GM18951 (cell line): ENCODE data around the gene GTF3C1.

Experiments used
- POLR2A ChIP-seq: IDR thresholded peaks from 4 replicates; pipeline ENCODE4 v1.6.1; 2011; ENCODE audit warnings: mild to moderate bottlenecking; ENCODE audit not compliant: insufficient read length, insufficient read depth; ENCODE audit errors: extremely low read depth
- in situ Hi-C: fragments of 300-500 bp; cut with MboI; formaldehyde crosslinking; loops from one replicate; pipeline ENCODE4 v1.12.0; 2022; ENCODE audit warnings: low sequenced_read_pairs, mixed read lengths, inconsistent platforms; ENCODE audit not compliant: unreplicated experiment

GTF3C1 gene

DNA sequence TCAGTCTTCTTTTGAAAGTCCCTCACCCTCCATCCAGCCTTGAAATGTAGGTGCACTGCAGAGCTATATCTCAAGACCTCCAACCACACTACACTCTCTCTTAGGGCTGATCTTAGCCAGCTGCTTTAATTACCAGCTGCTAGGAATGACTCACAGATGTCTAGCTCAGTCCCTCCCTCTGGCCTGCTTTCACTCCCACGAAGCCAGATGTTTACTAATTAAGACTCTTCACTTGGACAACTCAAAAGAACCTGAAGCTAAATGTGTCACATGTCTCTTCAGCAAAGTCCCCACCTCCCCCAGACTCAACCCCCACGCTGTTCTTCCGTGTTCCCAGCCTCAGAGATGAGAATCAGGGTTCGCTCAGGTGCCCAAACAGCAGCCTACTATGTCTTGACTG is 2.6 kb downstream of the GTF3C1 start:
- in situ Hi-C loops: no loop called here
- no peak for TF ChIP-seq POLR2A

DNA sequence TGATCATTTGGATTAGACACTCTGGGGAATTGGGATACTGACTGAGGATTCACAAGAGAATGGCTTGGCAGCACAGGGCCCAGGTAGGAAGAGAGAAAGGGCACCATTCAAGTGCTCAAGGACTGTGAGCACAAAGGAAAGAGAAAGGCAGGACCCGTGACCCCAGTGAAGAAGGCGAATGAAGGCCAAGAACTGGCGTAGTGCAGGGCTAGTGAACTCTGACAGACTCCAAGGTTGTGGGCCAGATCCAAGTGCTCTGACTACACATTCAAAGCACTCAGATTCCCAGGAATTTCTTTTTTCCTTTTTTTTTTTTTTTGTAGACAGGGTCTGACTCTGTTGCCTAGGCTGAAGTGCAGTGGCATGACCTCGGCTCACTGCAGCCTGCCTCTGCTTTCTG is 5.0 kb downstream of the GTF3C1 start:
- TF ChIP-seq POLR2A: no peak
- in situ Hi-C loops: no loop called here

DNA sequence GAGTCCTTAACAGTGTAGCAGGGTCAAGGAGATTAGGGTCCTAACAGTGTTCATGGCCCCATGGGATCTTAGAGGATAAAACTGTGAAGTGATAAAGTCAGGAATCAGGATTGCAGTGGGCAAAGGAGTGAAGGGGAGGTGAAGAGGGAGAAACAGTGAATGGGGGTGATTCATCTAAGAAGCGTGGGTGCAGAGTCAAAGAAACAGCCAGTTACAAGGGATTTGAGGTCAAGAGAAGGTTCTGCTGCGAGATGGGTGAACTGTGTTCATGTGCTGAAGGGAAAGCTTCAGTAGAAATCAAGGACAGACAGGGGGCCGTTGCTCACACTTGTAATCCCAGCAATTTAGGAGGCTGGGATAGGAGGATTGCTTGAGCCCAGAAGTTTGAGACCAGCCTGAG is 5.9 kb downstream of the GTF3C1 start:
- TF ChIP-seq POLR2A: no peak
- in situ Hi-C loops: no loop called here

DNA sequence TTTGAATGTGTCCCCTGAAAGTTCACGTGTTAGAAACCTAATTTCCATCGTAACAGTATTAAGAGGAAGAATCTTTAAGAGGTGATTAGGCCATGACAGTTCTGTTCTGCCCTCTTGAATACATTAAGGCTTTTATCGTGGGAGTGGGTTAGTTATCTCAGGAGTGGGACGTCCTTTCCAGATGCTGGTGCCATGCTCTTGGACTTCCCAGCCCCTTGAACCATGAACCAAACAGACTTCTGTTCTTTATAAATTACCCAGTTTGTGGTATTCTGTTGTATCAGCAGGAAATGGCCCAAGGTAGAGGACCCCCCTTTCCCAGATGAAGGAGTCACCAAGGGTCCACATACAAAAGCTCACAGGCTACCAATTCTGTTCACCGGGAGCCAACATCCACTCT is 10.1 kb downstream of the GTF3C1 start:
- no peak for TF ChIP-seq POLR2A
- in situ Hi-C loops: no loop called here

DNA sequence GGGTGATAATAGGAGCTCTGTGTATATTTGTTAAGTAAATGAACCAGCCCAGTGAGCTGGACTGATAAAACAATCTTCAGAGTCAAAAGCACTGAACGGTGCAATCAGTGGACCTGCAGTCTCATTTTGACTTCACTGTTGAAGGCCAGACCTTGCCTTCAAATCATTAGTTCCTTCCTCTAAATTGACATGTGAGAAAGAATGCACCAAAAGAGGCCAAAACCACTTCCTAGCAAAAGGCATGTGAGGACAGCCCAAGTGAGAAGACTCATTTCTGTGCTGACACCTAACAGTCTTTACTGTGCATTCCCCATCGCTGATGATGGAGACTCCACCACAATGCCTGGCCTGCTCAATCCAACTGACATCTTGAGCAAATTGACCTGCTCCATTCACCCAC is 10.6 kb downstream of the GTF3C1 start:
- in situ Hi-C loops: no loop called here

DNA sequence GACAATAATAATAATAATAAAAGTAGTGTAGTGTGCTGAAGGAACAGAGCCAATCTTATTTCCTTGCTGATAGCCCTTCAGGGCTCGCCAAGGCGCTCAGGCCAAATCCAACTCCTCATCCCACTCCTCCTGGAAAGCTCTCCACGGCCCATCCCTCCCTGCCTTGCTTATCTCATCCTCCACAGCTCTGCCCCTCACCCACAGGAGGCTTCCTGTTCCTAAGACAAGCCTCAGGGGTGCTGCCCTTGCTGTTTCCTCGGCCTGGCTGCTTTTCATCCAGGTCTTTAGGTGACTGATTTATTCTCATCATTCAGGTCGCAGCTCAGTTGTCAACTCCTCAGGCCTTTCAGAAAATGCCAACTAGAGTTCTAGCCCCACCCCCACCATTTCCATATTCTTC is 11.2 kb downstream of the GTF3C1 start:
- TF ChIP-seq POLR2A: no peak
- in situ Hi-C loops: no loop called here

More for the DNA sequence above, 10.6 kb downstream of the GTF3C1 start:
- no peak for TF ChIP-seq POLR2A

DNA sequence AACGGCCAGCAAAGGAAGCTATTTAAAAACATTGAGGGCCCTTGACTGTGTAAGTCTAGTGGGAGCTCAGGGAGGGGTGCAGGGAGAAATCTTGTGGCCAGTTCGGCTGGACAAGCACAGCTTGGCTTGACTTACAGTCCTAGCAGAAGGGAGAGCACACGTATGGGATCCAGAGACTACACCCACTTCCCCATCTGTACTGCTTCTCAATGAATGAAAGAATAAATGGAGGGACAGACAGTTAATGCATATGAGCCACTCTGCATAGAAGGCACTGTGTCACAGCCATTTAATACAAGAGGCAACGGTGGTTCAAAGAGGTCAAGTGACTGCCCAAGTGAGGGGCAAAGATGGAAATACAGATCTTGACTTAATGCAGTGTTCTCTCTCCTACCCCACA is 15.5 kb downstream of the GTF3C1 start:
- no peak for TF ChIP-seq POLR2A
- in situ Hi-C loops: no loop called here

DNA sequence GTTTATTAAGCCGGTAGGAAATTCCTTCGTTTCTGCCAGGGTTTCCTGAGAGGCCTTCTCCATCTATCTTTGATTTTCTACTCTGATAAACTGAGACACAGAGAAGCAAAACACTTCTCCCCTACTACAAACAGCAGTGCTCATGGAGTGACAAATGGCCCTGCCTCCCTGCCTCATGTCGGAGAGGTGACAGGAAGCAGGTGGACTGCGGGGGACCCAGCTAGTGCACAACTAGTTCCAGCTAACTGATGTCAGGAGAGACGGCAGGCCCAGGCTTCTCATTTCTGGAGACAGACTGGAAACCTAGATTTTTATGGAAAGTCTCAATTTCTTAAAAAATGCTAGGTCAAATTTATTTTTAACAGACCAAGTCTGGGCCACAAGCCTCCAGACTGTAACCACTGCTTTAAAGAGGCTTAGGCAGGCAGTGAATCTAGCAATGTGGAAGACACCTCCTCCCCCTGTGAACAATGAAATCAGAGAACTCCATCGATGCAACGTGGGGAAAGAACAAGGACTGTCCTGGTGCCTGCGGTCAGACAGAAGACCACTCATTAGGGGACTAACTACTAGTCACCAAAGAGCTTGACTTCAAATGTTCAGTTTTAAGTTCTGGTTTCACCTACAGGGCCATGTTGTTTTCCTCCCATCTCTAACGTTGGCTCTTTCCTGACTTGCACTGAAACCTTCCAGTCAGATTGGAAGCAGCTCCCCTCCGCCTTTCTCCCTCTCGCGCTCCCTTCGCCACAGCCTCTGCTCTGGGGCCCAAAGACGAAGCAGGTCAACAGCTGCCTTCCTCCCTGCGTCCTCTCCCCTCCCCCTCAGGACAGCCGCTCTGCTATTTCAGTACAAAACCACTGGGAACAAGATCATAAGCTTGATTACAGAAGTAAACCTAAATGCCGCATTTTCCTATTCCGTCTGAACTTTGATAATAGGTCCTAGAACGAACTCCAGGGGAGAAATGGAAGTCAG is 17.6 kb downstream of the GTF3C1 start:
- TF ChIP-seq POLR2A: no peak
- in situ Hi-C loops: no loop called here

DNA sequence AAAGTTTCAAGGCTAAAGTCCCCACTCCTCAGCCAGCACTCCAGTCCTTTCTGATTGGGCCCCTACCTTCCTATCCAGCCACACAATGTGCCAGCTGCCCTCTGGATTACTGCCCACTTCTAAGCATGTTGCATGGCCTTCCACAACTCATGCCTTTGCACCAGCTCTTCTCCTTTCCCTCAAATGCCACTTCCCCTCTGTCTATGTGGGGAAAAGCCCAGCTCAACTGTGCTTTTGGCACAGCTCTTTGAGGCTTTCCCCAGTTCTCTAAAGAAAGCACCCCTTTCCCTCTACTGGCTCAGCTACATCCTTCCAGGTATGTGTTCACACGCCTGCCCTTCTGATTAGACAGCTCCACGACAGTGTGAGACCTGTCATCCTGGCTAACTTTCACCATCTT is 18.5 kb downstream of the GTF3C1 start:
- no peak for TF ChIP-seq POLR2A
- in situ Hi-C loops: no loop called here

DNA sequence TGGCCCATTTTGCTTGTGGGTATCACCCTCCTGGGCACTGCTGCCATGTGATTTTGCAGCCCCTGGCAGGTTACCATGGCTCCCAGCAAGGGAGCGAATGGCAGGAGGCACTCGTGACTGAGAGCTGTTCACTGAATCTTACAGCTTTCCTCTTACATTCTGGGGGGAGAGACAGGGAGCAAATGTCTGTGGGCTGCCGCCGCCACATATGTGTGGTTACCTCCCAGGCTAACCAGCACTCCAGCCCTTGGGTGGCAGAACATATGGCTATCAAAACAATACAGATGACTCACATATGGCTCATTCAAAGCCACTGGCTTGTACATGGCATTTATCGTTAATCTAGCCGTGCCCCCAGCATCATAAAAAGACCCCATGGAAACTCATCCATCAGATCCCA is 19.8 kb downstream of the GTF3C1 start:
- TF ChIP-seq POLR2A: no peak
- in situ Hi-C loops: no loop called here

DNA sequence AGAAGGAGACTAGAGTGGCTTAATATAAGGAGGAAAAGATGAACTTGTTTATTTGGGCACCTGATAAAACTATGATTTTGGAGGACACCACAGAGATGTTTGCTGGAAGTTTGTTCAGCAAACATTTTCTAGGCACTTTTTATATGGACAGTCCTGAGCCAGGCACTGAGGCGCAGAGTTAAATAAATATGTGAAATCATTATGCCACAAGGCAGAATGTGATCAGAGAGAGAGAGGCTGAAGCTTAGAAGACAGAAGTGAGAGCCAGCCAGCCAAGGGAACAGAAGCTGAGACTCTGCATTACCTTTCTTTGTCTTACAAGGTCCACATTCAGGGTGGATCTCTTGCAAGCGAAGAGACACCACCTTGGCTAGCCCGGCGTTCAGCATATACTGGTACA is 21.4 kb downstream of the GTF3C1 start:
- no peak for TF ChIP-seq POLR2A
- in situ Hi-C loops: no loop called here

DNA sequence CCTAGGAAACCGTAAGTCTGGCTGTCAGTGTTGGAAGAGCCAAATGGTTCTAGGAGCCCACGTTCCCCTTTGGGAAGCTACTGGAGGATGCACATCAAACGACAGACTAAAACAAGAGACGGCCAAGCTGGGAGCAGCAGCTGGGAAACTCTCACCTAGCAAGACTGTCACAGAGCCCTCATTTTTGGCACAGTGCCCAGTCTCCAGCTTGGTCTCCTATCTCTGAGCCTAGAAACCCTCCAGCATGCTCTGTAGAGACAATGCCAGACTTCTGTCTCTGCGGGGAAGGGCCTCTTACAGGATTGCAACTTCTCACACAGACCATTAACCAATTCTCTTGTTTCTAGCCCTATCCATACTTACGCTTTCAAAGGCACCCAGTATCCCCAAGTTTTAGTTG is 23.5 kb downstream of the GTF3C1 start:
- in situ Hi-C loops: no loop called here

DNA sequence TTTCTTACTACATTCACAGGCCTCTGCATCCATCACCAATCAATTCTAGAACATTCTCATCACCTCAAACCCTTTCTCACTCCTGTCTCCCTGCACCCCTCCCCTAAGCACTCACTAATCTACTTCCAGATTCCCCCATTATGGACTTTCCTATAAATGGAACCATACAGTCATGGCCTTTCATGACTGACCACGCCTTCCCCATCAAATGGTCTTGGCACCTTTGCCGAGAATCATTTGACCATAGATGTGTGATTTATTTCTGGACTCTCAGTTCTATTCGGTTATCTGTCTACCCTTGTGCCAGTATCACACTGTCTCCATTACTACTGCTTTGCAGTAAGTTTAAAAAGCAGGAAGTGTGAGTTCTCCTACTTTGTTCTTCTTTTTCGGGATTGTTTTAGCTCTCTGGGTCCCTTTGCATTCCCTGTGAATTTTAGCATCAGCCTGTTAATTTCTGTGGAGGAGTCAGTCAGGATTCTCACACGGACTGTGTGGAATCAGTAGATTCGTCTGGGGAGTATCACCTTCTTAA is 27.5 kb downstream of the GTF3C1 start:
- TF ChIP-seq POLR2A: no peak
- in situ Hi-C loops: no loop called here

More for the DNA sequence above, 23.5 kb downstream of the GTF3C1 start:
- no peak for TF ChIP-seq POLR2A

DNA sequence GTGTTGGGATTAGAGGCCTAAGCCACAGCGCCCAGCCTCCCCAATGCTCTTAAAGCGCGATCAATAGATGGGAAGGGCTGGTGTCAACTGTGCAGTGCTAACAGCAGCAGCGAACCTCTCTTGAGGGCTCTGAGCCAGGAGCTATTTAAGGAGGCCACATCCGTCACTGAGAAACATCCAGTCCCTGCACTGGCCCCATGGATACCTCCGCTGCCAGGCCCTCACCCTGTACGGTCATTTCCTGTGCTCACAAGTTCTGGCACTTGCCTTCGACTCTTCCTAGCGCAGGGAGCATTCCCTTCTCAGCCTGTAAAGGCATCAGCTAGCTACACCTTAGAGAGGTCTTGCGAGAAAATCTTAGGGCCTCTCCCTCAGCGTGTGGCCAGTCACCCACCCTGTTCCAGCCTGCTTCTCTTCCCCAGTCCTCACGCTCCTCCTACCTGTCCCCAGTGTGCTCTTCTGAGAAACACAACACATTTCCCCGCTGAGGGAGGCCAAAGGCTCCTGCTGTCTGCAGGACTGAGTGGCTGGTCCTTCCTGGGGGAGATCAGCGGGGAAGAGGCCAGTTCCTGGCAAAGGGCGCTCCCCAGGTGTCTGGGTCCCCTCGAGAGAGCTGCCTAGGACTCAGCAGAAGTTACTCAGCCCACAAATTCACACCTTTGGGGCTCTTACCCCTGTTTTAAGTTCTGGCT is 28.6 kb downstream of the GTF3C1 start:
- in situ Hi-C loops: no loop called here
- no peak for TF ChIP-seq POLR2A

DNA sequence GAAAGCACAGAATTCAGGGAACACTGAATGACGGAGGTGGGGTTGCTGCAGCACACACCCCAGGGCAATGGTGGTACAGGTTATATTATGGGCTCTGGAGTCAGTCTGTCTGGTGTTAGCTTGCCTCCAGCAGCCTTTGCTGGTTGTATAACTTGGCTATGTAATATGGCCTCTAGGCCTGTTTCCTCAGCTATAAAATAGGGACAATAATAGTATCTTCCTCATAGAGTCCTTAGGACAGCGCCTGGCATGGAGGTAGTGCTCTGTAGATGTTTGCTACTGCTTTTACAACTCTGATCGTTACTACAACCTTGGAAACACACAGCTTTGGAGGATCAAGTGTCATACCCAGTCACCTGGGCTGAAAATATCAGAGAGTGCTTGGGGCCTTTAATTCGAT is 31.5 kb downstream of the GTF3C1 start:
- in situ Hi-C loops: no loop called here
- TF ChIP-seq POLR2A: no peak
